ENCODE results near the gene CMKLR1. TPM values are rescaled to one million over a fixed set of nuclear protein-coding genes. Genes with fewer than 3 reads are reported as not detected.

Gene CMKLR1
- total RNA-seq, 1 donor from 2014 or later = 0.44 TPM

GRCh38 chr12:108356835-108357806 is 18.0 kb upstream of the CMKLR1 start:
- peaks cover 19% of the 10 kb centered on the region for H3K27me3 Mint-ChIP-seq (ENCODE audit: low read depth)
- H3K4me1 Mint-ChIP-seq = peaks cover 5% of the 10 kb centered on the region
- H3K27ac Mint-ChIP-seq (ENCODE audit: unreplicated experiment) = no peak overlapping the region
- no peak for TF ChIP-seq CTCF (conservative IDR thresholded peaks at IDR 0.05)
- H3K4me3 Mint-ChIP-seq = no peak overlapping the region
- H3K9me3 Mint-ChIP-seq = no peaks in the 10 kb centered on the region
- H3K36me3 Mint-ChIP-seq (ENCODE audit: low read depth) = no peaks in the 10 kb centered on the region
- no peak for DNase-seq (ENCODE audit: low read depth, low spot score)

GRCh38 chr12:108355069-108355468 is 16.0 kb upstream of the CMKLR1 start:
- no peak for DNase-seq (ENCODE audit: low read depth, low spot score)
- H3K4me1 Mint-ChIP-seq = peaks cover 5% of the 10 kb centered on the region
- H3K36me3 Mint-ChIP-seq (ENCODE audit: low read depth) = no peaks in the 10 kb centered on the region
- H3K27ac Mint-ChIP-seq (ENCODE audit: unreplicated experiment) = no peak overlapping the region
- no peak overlapping the region for H3K4me3 Mint-ChIP-seq
- peaks cover 17% of the 10 kb centered on the region for H3K27me3 Mint-ChIP-seq (ENCODE audit: low read depth)
- H3K9me3 Mint-ChIP-seq = no peaks in the 10 kb centered on the region
- TF ChIP-seq CTCF (conservative IDR thresholded peaks at IDR 0.05) = no peak

- Mint-ChIP-seq H3K36me3 (ENCODE audit: low read depth) (no peaks in the 10 kb centered on the region), H3K4me3 (no peak overlapping the region), H3K27ac (ENCODE audit: unreplicated experiment) (no peak overlapping the region), H3K27me3 (ENCODE audit: low read depth) (peaks cover 4% of the 10 kb centered on the region), H3K4me1 (no peaks in the 10 kb centered on the region), H3K9me3 (no peaks in the 10 kb centered on the region)
- no peak for TF ChIP-seq CTCF (conservative IDR thresholded peaks at IDR 0.05)
- DNase-seq (ENCODE audit: low read depth, low spot score) = no peak
Observed at GRCh38 chr12:108352591-108352990, 13.5 kb upstream of the CMKLR1 start.

- H3K4me3 Mint-ChIP-seq = no peak overlapping the region
- no peaks in the 10 kb centered on the region for H3K36me3 Mint-ChIP-seq (ENCODE audit: low read depth)
- no peak for DNase-seq (ENCODE audit: low read depth, low spot score)
- H3K9me3 Mint-ChIP-seq = no peaks in the 10 kb centered on the region
- H3K4me1 Mint-ChIP-seq = no peaks in the 10 kb centered on the region
- no peak overlapping the region for H3K27ac Mint-ChIP-seq (ENCODE audit: unreplicated experiment)
- H3K27me3 Mint-ChIP-seq (ENCODE audit: low read depth) = peaks cover 4% of the 10 kb centered on the region
- no peak for TF ChIP-seq CTCF (conservative IDR thresholded peaks at IDR 0.05)
Observed at GRCh38 chr12:108350511-108350910, 11.4 kb upstream of the CMKLR1 start.

GRCh38 chr12:108349278-108349688 is 10.2 kb upstream of the CMKLR1 start:
- H3K4me3 Mint-ChIP-seq = no peak overlapping the region
- no peak for TF ChIP-seq CTCF (conservative IDR thresholded peaks at IDR 0.05)
- H3K36me3 Mint-ChIP-seq (ENCODE audit: low read depth) = no peaks in the 10 kb centered on the region
- no peaks in the 10 kb centered on the region for H3K9me3 Mint-ChIP-seq
- DNase-seq (ENCODE audit: low read depth, low spot score) = no peak
- peaks cover 5% of the 10 kb centered on the region for H3K27me3 Mint-ChIP-seq (ENCODE audit: low read depth)
- H3K27ac Mint-ChIP-seq (ENCODE audit: unreplicated experiment) = no peak overlapping the region
- H3K4me1 Mint-ChIP-seq = no peaks in the 10 kb centered on the region
